ENCODE data around the gene DHRS7B.

DNA sequence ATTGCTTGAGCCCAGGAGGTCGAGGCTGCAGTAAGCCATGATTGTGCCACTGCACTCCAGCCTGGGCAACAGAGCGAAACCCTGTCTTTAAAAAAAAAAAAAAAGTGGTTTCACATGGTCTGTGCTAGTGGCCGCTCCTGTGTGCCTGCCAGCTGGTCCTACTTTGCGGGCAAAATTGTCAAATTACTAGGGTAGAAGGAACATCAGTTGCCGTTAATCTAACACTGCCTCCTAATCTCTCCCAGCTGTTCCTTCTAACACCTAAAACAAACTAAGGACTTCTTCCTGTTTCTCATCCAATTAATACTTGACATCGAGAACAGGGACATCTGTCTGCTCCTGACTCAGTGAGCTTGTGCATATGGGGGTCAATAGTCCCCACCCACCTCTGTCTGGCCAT is 63.3 kb downstream of the DHRS7B start:
- TF ChIP-seq EP300 (IDR thresholded peaks at IDR 0.05), result no peak
- TF ChIP-seq, protein P1, sequence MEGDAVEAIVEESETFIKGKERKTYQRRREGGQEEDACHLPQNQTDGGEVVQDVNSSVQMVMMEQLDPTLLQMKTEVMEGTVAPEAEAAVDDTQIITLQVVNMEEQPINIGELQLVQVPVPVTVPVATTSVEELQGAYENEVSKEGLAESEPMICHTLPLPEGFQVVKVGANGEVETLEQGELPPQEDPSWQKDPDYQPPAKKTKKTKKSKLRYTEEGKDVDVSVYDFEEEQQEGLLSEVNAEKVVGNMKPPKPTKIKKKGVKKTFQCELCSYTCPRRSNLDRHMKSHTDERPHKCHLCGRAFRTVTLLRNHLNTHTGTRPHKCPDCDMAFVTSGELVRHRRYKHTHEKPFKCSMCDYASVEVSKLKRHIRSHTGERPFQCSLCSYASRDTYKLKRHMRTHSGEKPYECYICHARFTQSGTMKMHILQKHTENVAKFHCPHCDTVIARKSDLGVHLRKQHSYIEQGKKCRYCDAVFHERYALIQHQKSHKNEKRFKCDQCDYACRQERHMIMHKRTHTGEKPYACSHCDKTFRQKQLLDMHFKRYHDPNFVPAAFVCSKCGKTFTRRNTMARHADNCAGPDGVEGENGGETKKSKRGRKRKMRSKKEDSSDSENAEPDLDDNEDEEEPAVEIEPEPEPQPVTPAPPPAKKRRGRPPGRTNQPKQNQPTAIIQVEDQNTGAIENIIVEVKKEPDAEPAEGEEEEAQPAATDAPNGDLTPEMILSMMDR (IDR thresholded peaks at IDR 0.05), result no peak
- no peak for TF ChIP-seq POLR2AphosphoS5 (IDR thresholded peaks at IDR 0.05)
- TF ChIP-seq POLR2A (IDR thresholded peaks at IDR 0.05), result no peak
